Tibial nerve (tissue), 4 donors: ENCODE data around the gene PAX3.

Experiments used
- CTCF ChIP-seq, 5 experiments: fragments of 200-600 bp in 3 of 5; fragments of 450-650 bp in 2 of 5; sonication (generic) in 3 of 5; IDR thresholded peaks; one replicate each; pipeline ENCODE4 v1.5.1; 2016 to 2019; ENCODE audit warnings: antibody characterized with exemption in 5 of 5, mild to moderate bottlenecking in 3 of 5, moderate library complexity in 2 of 5
- EP300 ChIP-seq, 2 donors: sonication (generic); formaldehyde crosslinking; IDR thresholded peaks; one replicate each; pipeline ENCODE4 v1.6.1; 2017; ENCODE audit warnings: antibody characterized with exemption in 2 of 2, mild to moderate bottlenecking in 1 of 2

GRCh38 chr2:222305516-222306392 lies 7.0 kb upstream of the PAX3 start:
- TF ChIP-seq CTCF (IDR thresholded peaks at IDR 0.05) (no peak), EP300 (IDR thresholded peaks at IDR 0.05) (peak in 1 of 2 donors; percentile 5)
